GM18868 (cell line): Measurements from ENCODE around the gene UNC5CL.
"Not testable (repeated sequence)": the region's sequence is repeated elsewhere in the genome, so short reads cannot be mapped to it uniquely, and the experiment has no call there.

Experiments used
- ATAC-seq: cut with Tn5 transposase; IDR thresholded peaks from one replicate; pipeline ENCODE4 v1.9.1; 2021; ENCODE audit warnings: mild to moderate bottlenecking, moderate library complexity; ENCODE audit not compliant: unreplicated experiment

Gene UNC5CL

GRCh38 chr6:41008011-41008410 is 31.0 kb downstream of the UNC5CL start:
- ATAC-seq = no peak

DNA sequence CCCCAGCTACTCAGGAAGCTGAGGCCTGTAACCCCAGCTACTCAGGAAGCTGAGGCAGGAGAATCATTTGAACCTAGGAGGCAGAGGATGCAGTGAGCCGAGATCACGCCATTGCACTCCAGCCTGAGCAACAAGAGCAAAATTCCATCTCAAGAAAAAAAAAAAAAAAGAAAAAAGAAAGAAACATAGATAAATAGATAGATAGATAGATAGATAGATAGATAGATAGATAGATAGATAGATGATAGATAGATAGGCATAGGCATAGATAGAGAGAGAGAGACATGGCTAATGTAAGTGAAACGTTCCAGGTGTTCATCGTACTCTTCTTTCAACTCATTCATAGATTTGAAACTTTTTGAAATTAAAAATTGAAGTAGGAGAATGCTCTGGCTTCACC is 32.0 kb downstream of the UNC5CL start:
- ATAC-seq = not testable (repeated sequence)

DNA sequence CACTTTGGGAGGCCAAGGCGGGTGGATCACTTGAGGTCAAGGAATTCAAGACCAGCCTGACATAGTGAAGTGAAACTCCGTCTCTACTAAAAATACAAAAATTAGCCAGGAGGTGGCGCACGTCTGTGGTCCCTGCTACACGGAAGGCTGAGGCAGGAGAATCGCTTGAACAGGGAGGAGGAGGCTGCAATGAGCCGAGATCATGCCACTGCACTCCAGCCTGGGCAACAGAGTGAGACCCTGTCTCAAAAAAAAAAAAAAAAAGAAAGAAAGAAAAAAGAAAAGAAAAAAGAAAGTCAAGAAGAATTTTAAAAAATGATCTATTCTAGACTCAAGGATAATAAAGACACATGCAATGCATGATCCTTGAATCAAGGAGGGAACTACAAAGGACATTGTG is 32.8 kb downstream of the UNC5CL start:
- ATAC-seq = not testable (repeated sequence)

DNA sequence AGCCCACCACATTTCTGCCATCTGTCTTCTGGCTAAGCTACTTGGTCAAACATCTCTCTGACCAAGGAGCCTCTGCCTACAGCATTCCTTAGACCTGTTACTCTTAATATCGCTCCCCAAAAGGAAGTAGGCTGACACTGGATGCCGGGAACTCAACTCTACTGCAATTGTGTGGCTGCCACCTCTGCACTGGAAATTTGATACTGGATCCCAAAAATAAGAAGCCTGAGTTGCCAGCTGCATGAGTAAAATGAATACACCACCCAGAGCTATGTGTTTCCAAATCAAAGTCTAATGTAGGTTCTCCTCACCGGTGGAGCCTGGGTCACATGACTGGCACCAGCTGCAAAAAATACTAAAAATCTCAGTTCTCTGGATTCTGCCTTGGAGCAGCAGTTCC is 36.9 kb downstream of the UNC5CL start:
- ATAC-seq = no peak

- ATAC-seq = no peak
Observed at GRCh38 chr6:41000248-41000647, 38.8 kb downstream of the UNC5CL start.

DNA sequence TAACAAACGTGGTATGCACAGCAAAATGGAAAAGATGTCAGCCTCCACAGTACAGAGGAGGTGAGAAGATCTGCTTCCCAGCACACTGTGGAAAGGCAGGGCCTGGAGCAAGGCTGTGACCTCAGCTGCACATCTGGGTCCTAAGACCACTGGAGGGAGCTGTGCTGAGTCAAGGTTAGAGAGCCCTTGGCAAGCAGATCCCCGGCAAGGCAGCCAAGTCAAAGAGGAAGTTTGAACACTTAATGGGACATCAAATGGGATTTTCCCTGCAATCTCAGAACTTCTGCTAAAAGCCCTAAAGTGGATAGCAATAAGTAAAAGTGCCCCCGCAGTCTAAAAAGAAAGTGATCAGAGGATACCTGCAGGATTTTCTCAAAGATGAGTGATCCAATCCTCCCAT is 39.5 kb downstream of the UNC5CL start:
- no peak for ATAC-seq

- no peak for ATAC-seq
Observed at GRCh38 chr6:40998661-40999060, 40.4 kb downstream of the UNC5CL start.

DNA sequence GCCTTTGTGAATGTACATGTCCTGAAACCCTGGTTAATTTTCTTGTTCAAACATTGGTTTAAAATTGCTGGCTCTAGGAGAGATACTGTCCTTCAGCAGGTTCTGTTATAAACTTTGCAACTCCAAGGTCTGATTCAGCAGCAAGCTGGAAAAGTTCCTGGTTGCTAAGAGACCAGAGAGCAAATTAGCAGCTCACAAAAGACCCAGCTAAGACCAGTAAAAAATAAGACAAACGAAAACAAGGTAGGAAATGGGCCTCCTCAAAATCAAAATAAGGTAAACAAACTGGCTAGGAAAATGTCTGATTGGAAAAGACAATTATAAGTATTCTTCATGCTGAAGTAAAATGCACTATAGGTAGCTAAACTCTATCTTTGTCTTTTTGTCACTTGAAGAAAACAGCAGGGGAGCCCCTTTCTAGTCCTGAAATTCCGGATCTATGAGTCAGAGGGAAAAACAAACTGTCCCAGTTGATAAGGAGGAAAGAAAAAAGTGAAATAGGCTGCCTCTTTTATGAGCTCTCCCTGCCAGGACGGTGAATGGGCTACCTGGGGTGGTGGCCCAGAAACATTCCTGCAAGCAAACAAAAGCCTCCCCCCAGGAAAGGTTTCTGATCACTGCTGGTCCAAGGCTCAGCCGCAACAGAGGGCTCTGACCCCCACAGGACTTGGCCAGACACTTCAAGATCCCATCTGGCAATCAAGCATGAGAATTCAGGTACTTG is 41.6 kb downstream of the UNC5CL start:
- no peak for ATAC-seq

- no peak for ATAC-seq
Observed at GRCh38 chr6:40996591-40997233, 42.3 kb downstream of the UNC5CL start.

GRCh38 chr6:40992746-40993145 is 46.3 kb downstream of the UNC5CL start:
- no peak for ATAC-seq

- ATAC-seq = no peak
Observed at GRCh38 chr6:40990301-40990700, 48.7 kb downstream of the UNC5CL start.

DNA sequence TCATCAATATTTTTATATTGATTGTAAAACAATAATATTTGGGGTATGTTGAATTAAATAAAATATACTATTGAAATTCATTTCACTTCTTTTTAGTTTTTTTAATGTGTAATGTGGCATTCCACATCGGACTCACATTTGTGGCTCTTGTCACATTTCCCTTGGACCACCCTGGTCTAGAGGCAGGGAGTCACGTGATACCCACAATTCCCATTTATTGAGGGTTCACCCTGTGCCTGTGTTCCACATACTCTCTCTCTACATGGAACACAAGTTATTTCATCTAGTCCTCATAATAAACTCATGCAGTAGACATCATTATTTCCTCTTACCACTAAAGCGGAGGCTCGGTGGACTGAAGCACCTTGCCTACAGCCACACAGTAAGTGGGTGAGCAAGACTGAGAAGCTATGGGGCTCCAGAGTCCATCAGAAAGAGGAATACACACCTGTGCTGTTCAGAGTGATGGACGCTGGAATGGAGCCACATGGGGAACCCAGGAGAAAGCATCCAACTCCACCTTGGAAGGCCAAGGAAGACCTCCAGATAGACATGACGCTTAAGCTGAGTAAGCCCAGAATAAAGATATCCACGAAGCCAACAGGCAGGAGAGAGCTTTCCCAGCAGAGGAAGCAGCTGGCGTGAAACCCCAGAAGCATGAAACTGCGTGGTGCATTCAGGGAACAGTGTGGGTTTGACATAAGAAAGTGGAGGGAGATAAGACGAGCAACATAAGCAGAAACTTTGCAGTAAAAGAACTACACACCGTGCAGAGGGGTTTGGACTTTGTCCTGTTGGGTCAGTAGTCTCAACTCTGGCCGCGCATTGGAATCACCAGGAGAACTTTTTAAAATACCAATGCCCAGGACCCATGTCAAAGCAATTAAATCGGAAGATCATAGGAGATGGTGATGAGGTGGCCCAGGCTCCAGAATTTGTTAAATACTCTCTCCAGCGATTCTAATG is 49.5 kb downstream of the UNC5CL start:
- no peak for ATAC-seq

DNA sequence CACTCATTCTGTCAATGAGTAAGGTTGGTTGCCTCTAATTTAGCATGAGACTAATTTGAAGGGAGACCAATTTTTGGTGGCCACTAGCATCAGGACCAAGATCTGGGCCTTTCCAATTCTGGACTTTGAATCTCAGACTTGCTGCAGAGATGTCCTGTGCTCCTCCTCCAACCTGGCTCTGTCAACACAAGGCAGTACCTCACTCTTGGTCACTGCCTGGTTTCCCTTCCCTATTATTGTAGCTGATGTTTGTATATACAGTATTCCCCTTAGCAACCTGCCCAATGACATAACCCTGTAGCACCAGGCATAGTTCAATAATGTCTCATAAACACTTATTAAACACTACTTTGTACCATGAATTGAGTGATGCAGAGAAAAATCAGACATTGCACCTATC is 50.4 kb downstream of the UNC5CL start:
- ATAC-seq = no peak

- ATAC-seq = no peak
Observed at GRCh38 chr6:40986921-40987819, 51.9 kb downstream of the UNC5CL start.

GRCh38 chr6:40986364-40986763 is 52.7 kb downstream of the UNC5CL start:
- ATAC-seq = no peak

DNA sequence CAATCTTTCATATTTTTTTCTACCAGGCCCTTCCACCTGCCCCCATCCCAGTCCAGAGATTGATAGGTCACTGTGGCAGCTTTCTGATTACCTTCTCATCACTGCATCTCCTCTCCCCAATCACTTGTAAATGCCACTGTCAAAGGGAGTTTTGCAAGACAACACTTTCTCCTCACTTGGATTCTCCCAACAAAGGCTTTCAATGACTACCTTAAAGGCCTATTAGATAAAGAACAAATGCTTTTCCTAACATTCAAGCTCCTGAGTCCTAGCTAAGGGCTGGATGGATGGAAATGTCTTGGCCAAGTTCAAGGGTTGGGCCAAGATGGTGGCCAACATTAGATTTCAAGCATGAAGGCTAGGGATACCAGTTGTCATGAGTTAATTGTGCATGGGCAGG is 55.3 kb downstream of the UNC5CL start:
- ATAC-seq = no peak

DNA sequence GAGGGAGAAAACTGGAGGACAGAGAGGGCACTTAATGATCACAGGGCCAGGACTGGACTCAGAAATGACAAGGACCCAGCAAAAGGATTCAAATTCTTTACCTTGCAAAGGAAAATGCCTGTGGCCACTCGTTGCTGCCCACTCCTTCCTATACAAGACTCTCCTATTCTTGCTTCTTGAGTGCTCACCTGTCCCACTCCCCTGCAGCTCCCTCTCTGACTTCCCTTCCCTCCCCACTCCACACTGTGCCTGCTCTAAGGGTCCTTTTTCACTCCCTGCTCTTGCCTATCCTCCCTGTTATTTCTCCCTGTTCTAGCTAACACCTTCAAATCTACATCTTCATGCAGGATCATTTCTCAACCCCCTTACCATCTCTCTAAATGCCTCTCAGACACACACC is 56.1 kb downstream of the UNC5CL start:
- no peak for ATAC-seq

DNA sequence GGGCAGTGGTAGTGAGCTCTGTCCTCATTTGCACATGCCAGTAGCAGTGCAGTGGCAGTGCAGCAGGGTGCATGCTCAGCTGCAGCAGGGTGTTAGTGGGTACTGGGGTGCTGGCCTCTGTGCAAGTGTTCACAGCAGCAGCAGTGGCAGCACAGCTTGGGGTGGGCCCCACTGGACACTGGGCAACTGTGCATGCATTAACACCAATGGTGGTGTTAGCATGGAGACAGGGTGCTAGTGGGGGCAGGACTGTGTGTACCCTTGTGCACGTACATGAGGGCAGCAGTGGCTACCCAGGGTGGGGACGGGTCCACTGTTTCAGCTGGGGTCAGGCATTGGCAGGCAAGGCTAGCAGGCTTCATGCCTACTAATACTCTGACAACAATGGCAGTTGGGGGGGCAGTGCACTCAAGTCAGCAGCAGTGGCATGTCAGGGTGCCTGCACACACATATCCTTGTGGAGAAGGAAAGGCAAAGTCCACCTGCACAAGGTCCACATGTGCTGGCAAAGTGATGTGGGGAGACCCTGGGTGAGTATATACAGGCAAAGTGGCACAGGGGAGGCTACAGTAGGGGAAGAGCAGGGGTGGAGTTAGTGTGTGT is 60.2 kb downstream of the UNC5CL start:
- no peak for ATAC-seq

GRCh38 chr6:40977695-40978094 is 61.3 kb downstream of the UNC5CL start:
- ATAC-seq = no peak

DNA sequence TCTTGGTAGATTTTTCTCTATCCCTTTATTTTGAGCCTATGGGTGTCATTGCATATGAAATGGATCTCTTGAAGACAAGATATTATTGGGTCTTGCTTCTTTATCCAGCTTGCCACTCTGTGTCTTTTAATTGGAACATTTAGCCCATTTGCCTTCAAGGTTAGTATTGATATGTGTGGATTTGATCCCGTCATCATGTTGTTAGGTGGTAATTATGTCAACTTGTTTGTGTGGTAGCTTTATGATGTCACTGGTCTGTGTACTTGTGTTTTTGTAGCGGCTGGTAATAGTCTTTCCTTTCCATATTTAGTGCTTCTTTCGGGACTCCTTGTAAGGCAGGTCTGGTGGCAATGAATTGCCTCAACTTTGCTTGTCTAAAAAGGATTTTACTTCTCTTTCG is 61.9 kb downstream of the UNC5CL start:
- no peak for ATAC-seq
